Measurements from ENCODE around the gene TMEM14C. TPM values are rescaled to one million over a fixed set of nuclear protein-coding genes. Genes with fewer than 3 reads are reported as not detected.
"Not testable (repeated sequence)": the region's sequence is repeated elsewhere in the genome, so short reads cannot be mapped to it uniquely, and the experiment has no call there.

Gene TMEM14C
- total RNA-seq, 4 donors from 2014 or later, result 42.8 to 125 (median 69.2) TPM

DNA sequence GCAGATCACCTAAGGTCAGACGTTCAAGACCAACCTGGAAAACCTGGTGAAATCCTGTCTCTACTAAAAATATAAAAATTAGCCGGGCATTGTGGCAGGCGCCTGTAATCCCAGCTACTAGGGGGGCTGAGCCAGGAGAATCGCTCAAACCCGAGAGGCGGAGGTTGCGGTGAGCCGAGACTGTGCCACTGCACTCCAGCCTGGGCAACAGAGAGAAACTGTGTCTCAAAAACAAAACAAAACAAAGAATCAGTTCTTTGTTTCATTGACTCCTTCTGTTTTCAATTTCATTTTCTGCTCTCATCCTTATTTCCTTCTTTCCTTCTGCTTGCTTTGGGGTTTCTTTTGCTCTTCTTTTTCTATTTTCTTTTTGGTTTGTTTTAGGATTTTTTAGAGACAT, 8.9 kb upstream of the TMEM14C start:
- Histone ChIP-seq H3K27ac (no peak overlapping the region), H3K4me3 (no peak overlapping the region), H3K27me3 (no peaks in the 10 kb centered on the region), H3K4me1 (no peaks in the 10 kb centered on the region), H3K36me3 (peaks cover 0 to 22% (median 6%) of the 10 kb centered on the region in 3 donors), H3K9me3 (peaks cover 0 to 8% (median 0%) of the 10 kb centered on the region in 3 donors)
- intact Hi-C loops (cut with DNase I), result no loop called here
- no peak for DNase-seq
- TF ChIP-seq POLR2A (IDR thresholded peaks at IDR 0.05), result no peak
- TF ChIP-seq, protein P1, sequence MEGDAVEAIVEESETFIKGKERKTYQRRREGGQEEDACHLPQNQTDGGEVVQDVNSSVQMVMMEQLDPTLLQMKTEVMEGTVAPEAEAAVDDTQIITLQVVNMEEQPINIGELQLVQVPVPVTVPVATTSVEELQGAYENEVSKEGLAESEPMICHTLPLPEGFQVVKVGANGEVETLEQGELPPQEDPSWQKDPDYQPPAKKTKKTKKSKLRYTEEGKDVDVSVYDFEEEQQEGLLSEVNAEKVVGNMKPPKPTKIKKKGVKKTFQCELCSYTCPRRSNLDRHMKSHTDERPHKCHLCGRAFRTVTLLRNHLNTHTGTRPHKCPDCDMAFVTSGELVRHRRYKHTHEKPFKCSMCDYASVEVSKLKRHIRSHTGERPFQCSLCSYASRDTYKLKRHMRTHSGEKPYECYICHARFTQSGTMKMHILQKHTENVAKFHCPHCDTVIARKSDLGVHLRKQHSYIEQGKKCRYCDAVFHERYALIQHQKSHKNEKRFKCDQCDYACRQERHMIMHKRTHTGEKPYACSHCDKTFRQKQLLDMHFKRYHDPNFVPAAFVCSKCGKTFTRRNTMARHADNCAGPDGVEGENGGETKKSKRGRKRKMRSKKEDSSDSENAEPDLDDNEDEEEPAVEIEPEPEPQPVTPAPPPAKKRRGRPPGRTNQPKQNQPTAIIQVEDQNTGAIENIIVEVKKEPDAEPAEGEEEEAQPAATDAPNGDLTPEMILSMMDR (IDR thresholded peaks at IDR 0.05), result no peak
- 69 to 90% methylated on average over 7 to 8 of the region's 8 CpGs for WGBS, 2 donors

DNA sequence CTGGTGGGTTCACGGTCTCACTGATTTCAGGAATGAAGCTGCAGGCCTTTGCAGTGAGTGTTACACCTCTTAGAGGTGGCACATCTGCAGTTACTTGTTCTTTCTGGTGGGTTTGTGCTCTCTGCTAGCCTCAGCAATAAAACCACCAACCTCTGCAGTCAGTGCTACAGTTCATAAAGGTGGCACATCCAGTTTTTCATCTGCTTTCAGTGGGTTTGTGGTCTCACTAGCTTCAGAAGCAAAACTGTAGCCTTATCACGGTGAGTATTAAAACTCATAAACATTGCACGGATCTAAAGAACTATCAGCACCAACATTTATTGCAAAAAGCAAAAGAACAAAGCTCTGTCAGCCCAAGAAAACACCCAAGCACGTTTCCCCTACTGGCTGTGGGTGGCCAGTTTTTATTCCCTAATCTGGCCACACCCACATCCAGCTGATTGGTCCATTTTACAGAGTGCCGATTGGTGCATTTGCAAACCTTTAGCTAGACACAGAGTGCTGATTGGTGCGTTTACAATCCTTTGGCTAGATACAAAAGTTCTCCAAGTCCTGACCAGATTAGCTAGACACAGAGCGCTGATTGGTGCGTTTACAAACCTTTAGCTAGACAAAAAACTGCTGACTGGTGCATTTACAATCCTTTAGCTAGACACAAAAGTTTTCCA, 3.4 kb upstream of the TMEM14C start:
- H3K4me3 ChIP-seq, result peak overlapping the region; percentile 41 to 69 (median 63)
- no peak for DNase-seq

DNA sequence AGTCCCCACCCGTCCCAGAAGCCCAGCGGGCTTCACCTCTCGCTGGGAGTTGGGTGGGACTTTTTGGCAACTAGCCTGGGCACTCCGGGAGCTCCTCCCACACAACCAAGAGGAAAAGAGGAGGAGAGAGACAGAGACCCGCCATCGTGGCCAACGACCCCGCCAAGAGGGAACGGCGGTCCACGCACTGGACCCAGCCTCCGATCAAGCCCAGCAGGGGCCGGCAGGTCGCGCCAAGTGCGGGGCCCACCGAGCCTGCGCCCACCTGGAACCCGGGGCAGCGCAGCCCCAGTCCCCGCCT, 3.0 kb upstream of the TMEM14C start:
- Histone ChIP-seq H3K4me1 (peaks cover 5 to 36% (median 13%) of the 10 kb centered on the region in 3 donors), H3K27me3 (no peaks in the 10 kb centered on the region), H3K27ac (peak overlapping the region; percentile 82 to 93 (median 86)), H3K4me3 (peak overlapping the region; percentile 41 to 69 (median 63)), H3K36me3 (peaks cover 0 to 3% (median 0%) of the 10 kb centered on the region in 3 donors), H3K9me3 (peaks cover 0 to 8% (median 0%) of the 10 kb centered on the region in 3 donors)
- intact Hi-C loops (cut with DNase I), result no loop called here
- TF ChIP-seq, protein P1 (IDR thresholded peaks at IDR 0.05), result no peak
- no peak for TF ChIP-seq POLR2A (IDR thresholded peaks at IDR 0.05)
- DNase-seq, result no peak
- 70% methylated on average over 2 of the region's 21 CpGs; no CpG with 5 or more reads in 1 of the 2 donors for WGBS, 2 donors

More for the DNA sequence above, 3.4 kb upstream of the TMEM14C start:
- intact Hi-C loops (cut with DNase I), result no loop called here
- Histone ChIP-seq H3K27me3 (no peaks in the 10 kb centered on the region), H3K36me3 (no peaks in the 10 kb centered on the region), H3K4me1 (peaks cover 5 to 31% (median 8%) of the 10 kb centered on the region in 3 donors), H3K9me3 (peaks cover 0 to 8% (median 0%) of the 10 kb centered on the region in 3 donors), H3K27ac (peak overlapping the region in 3 of 4 donors; percentile 82 to 93 (median 88))
- WGBS, 2 donors, result 70 to 85% methylated on average over 7 to 8 of the region's 8 CpGs
- TF ChIP-seq, protein P1 (IDR thresholded peaks at IDR 0.05), result no peak
- TF ChIP-seq POLR2A (IDR thresholded peaks at IDR 0.05), result no peak

DNA sequence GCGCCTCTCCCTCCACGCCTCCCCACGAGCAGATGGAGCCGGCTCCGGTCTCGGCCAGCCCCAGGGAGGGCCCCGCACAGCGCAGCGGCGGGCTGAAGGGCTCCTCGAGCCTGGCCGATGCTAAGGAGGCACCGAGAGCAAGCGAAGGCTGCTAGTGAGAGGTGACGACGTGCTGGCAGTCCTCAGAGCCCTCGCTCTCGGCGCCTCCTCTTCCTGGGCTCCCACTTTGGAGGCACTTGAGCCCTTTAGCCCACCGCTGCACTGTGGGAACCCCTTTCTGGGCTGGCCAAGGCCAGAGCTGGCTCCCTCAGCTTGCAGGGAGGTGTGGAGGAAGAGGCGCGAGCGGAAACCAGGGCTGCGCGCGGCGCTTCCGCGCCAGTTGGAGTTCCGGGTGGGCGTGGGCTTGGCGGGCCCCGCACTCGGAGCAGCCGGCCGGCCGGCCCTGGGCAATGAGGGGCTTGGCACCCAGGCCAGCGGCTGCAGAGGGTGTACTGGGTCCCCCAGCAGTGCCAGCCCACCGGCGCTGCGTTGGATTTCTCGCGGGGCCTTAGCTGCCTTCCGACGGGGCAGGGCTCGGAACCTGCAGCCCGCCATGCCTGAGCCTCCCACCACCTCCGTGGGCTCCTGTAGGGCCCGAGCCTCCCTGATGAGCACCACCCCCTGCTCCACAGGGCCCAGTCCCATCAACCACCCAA, 2.5 kb upstream of the TMEM14C start:
- TF ChIP-seq, protein P1 (IDR thresholded peaks at IDR 0.05), result no peak
- TF ChIP-seq POLR2A (IDR thresholded peaks at IDR 0.05), result peak in 3 of 4 donors; percentile 25 to 47 (median 44)
- DNase-seq, result no peak
- WGBS, 2 donors, result no CpG with 5 or more reads among the region's 49 CpGs
- Histone ChIP-seq H3K9me3 (peaks cover 0 to 8% (median 0%) of the 10 kb centered on the region in 3 donors), H3K27ac (peak overlapping the region; percentile 82 to 93 (median 86)), H3K27me3 (no peaks in the 10 kb centered on the region), H3K36me3 (peaks cover 0 to 8% (median 0%) of the 10 kb centered on the region in 3 donors), H3K4me1 (peaks cover 5 to 41% (median 16%) of the 10 kb centered on the region in 3 donors), H3K4me3 (peak overlapping the region; percentile 41 to 69 (median 63))
- intact Hi-C loops (cut with DNase I), result no loop called here

DNA sequence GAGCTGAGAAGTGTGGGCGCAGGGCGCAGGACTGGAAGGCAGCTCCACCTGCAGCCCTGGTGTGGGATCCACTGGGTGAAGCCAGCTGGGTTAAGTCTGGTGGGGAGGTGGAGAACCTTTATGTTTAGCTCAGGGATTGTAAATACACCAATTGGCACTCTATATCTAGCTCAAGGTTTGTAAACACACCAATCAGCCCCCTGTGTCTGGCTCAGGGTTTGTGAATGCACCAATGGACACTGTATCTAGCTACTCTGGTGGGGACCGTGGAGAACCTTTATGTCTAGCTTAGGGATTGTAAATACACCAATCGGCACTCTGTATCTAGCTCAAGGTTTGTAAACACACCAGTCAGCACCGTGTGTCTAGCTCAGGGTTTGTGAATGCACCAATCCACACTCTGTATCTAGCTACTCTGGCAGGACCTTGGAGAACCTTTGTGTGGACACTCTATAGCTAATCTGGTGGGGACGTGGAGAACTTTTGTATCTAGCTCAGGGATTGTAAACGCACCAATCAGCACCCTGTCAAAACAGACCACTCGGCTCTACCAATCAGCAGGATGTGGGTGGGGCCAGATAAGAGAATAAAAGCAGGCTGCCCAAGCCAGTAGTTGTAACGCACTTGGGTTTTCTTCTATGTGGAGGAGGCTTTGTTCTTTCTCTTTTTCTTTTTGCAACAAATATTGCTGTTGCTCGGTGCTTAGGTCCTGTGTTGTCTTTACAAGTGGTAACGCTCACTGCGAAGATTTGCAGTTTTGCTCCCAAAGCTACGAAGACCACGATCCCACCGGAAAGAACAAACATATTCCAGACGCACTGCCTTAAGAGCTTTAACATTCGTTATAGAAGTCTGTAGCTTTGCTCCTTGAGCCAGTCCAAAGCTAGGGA, 1.7 kb upstream of the TMEM14C start:
- intact Hi-C loops (cut with DNase I); H3K9me3 ChIP-seq; H3K27me3 ChIP-seq; DNase-seq: not testable (repeated sequence)
- WGBS, 2 donors, result 84 to 88% methylated on average over 11 to 15 of the region's 17 CpGs
- peak overlapping the region; percentile 41 to 69 (median 63) for H3K4me3 ChIP-seq
- peak overlapping the region; percentile 82 to 93 (median 86) for H3K27ac ChIP-seq
- peaks cover 0 to 16% (median 0%) of the 10 kb centered on the region in 3 donors for H3K36me3 ChIP-seq
- peaks cover 5 to 47% (median 19%) of the 10 kb centered on the region in 3 donors for H3K4me1 ChIP-seq
